ENCODE results near the gene MYH14.

The MYH14 gene

DNA sequence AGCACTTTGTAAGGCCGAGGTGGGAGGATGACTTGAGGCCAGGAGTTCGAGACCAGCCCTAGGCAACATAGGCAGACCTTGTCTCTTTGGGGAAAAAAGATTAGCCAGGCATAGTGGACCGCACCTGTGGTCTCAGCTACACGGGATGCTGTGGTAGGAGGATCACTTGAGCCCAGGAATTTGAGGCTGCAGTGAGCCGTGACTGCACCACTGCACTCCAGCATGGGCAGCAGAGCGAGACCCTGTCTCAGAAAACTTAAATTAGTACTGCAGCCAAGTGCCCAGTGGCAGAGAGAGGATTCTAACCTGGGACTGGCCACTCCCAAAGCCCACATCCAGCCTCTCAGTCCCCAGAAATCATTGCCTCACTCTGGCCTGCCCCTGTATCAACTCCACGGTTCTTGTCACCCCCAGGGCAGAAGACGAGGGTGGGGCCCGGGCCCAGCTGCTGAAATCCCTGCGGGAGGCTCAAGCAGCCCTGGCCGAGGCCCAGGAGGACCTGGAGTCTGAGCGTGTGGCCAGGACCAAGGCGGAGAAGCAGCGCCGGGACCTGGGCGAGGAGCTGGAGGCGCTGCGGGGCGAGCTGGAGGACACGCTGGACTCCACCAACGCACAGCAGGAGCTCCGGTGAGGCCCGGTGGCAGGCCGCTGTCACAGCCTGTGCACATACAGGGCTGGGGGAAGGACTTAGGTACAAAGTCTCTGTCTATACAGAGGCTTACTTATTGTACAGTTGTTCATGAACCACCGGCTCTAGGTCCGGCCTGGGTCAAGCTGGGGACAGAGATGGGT, 72.4 kb downstream of the MYH14 start:
- DNase-seq (ENCODE audit: low read depth), result no peak
- H3K4me3 ChIP-seq (ENCODE audit: control insufficient read depth, low read depth, low read length), result no peak overlapping the region
- no peak for TF ChIP-seq CTCF (IDR thresholded peaks at IDR 0.05; ENCODE audit: control insufficient read depth, insufficient read depth, low read depth, low read length, missing control alignments)

DNA sequence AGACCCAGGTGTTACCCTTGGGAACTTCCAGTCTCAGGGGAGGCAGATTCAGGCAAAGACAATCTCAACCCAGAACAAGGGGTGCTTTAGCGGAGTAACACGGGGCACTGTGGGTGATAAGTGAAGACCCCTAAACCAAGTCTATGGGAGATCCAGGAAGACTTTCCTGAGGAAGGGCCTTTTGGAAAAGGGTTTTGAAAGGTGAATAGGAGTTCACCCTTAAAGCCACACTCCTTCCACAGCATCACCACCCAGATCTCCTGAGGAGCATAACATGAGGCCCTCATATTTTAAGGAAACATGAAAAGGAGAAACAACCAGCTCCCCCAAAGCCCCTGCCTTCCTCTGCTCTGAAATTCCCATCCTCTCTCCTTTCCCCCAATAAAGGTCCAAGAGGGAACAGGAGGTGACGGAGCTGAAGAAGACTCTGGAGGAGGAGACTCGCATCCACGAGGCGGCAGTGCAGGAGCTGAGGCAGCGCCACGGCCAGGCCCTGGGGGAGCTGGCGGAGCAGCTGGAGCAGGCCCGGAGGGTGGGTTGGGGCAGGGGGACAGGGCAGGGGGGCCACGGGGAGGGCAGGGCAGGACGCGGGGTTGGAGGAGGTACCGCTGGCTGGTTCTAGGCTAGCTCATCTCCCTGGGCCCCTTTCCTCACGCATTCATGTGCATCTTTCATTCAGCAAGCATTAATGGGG, 73.1 kb downstream of the MYH14 start:
- DNase-seq (ENCODE audit: low read depth), result no peak
- no peak for TF ChIP-seq CTCF (IDR thresholded peaks at IDR 0.05; ENCODE audit: control insufficient read depth, insufficient read depth, low read depth, low read length, missing control alignments)

DNA sequence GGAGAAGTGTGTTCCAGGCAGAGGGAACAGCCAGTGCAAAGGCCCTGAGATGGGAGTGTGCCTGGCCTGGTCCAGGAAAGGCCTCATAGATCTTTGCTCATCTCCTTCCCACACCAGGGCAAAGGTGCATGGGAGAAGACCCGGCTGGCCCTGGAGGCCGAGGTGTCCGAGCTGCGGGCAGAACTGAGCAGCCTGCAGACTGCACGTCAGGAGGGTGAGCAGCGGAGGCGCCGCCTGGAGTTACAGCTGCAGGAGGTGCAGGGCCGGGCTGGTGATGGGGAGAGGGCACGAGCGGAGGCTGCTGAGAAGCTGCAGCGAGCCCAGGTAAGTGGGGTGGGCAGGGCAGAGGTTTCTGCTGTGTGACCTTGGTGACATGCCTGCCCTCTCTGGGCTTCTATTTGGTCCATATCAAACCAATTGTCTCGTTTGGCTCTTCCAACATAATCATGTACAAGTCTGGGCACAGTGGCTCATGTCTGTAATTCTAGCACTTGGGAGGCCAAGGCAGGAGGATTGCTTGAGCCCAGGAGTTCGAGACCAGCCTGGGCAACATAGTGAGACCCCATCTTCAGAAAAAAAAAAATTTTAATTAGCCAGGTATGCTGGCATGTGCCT, 74.7 kb downstream of the MYH14 start:
- no peak overlapping the region for H3K4me3 ChIP-seq (ENCODE audit: control insufficient read depth, low read depth, low read length)
- DNase-seq (ENCODE audit: low read depth), result no peak
- TF ChIP-seq CTCF (IDR thresholded peaks at IDR 0.05; ENCODE audit: control insufficient read depth, insufficient read depth, low read depth, low read length, missing control alignments), result no peak

More for the DNA sequence above, 73.1 kb downstream of the MYH14 start:
- no peak overlapping the region for H3K4me3 ChIP-seq (ENCODE audit: control insufficient read depth, low read depth, low read length)

DNA sequence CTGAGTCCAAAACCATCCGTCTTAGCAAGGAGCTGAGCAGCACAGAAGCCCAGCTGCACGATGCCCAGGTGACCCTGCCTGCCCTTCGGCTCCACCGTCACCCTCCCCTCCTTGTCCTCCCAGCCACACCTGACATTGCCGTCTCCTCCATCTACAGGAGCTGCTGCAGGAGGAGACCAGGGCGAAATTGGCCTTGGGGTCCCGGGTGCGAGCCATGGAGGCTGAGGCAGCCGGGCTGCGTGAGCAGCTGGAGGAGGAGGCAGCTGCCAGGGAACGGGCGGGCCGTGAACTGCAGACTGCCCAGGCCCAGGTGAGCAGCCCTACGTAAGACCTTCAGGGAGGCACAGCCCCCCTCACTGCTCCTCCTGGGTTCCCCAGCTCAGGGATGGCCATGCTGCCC, 76.7 kb downstream of the MYH14 start:
- no peak for DNase-seq (ENCODE audit: low read depth)
- no peak overlapping the region for H3K4me3 ChIP-seq (ENCODE audit: control insufficient read depth, low read depth, low read length)
- TF ChIP-seq CTCF (IDR thresholded peaks at IDR 0.05; ENCODE audit: control insufficient read depth, insufficient read depth, low read depth, low read length, missing control alignments), result no peak

- no peak for DNase-seq (ENCODE audit: low read depth)
- H3K4me3 ChIP-seq (ENCODE audit: control insufficient read depth, low read depth, low read length), result no peak overlapping the region
- no peak for TF ChIP-seq CTCF (IDR thresholded peaks at IDR 0.05; ENCODE audit: control insufficient read depth, insufficient read depth, low read depth, low read length, missing control alignments)
These were observed 77.6 kb downstream of the MYH14 start for GRCh38 chr19:50280983-50281382.

DNA sequence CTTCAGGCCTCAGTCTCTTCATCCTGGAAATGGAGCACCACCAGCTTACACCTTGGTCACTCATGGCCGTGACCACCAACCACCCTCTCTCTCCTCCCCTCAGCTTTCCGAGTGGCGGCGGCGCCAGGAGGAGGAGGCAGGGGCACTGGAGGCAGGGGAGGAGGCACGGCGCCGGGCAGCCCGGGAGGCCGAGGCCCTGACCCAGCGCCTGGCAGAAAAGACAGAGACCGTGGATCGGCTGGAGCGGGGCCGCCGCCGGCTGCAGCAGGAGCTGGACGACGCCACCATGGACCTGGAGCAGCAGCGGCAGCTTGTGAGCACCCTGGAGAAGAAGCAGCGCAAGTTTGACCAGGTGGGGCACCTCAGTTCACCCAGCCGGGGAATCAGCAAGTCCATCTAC, 78.1 kb downstream of the MYH14 start:
- H3K4me3 ChIP-seq (ENCODE audit: control insufficient read depth, low read depth, low read length), result no peak overlapping the region
- TF ChIP-seq CTCF (IDR thresholded peaks at IDR 0.05; ENCODE audit: control insufficient read depth, insufficient read depth, low read depth, low read length, missing control alignments), result no peak
- DNase-seq (ENCODE audit: low read depth), result no peak
